AG04449 (cell line): ENCODE measurements around the gene LGR6.

Source experiments
- CTCF ChIA-PET: fragments of 350-600 bp; formaldehyde crosslinking; extraction: SDS; loops from one replicate; lab custom pipeline; 2021; ENCODE audit warnings: antibody characterized with exemption; lab: Yijun Ruan, JAX
- POLR2A ChIA-PET: fragments of 400-600, 350-600 bp; formaldehyde crosslinking; extraction: SDS; loops from one replicate; lab custom pipeline; 2020; ENCODE audit warnings: antibody characterized with exemption, inconsistent platforms; lab: Yijun Ruan, JAX
- DNase-seq: peaks from one replicate; pipeline ENCODE4 v3.0.0-alpha.2; 2010; ENCODE audit warnings: low read depth, low spot score
- H3K4me3 ChIP-seq: 2 replicates; pipeline ENCODE4 v1.5.1; 2011; ENCODE audit warnings: low read depth, mild to moderate bottlenecking, control low read depth, low read length
- CTCF ChIP-seq: IDR thresholded peaks from one replicate; pipeline ENCODE4 v1.5.1; 2011; ENCODE audit warnings: mild to moderate bottlenecking, moderate library complexity, low read length, control low read depth, inconsistent platforms; ENCODE audit not compliant: insufficient read depth; ENCODE audit errors: missing control alignments

The LGR6 gene

GRCh38 chr1:202310071-202310725, 116.6 kb downstream of the LGR6 start:
- no peak for DNase-seq
- POLR2A ChIA-PET = no interaction called here
- CTCF ChIA-PET = interaction anchor here (1.0 to 12.7 kb wide), 3 partner anchors 13 to 124 kb away, joined by 4 to 123 read pairs (median 34); partner anchors contain the start of gene LGR6
- TF ChIP-seq CTCF = no peak
- H3K4me3 ChIP-seq = no peak overlapping the region

- CTCF ChIA-PET = interaction anchor here (3.4 to 16.8 kb wide), 4 partner anchors 111 to 126 kb away, joined by 12 to 479 read pairs (median 78); partner anchors contain the start of gene LGR6
- DNase-seq = no peak
- H3K4me3 ChIP-seq = no peak overlapping the region
- no peak for TF ChIP-seq CTCF
- POLR2A ChIA-PET = no interaction called here
These were observed 117.1 kb downstream of the LGR6 start for GRCh38 chr1:202310746-202311145.

- POLR2A ChIA-PET = no interaction called here
- CTCF ChIA-PET = interaction anchor here (0.6 to 16.8 kb wide), 6 partner anchors 9 to 127 kb away, joined by 3 to 479 read pairs (median 66); partner anchors contain the start of gene LGR6
- no peak for DNase-seq
- no peak overlapping the region for H3K4me3 ChIP-seq
- TF ChIP-seq CTCF = no peak
These were observed 118.5 kb downstream of the LGR6 start for GRCh38 chr1:202311875-202312635.

- no peak for DNase-seq
- ChIA-PET POLR2A (no interaction called here), CTCF (interaction anchor here (0.7 to 16.8 kb wide), 30 partner anchors 11 to 404 kb away, joined by 3 to 479 read pairs (median 9); partner anchors contain the start of gene LGR6)
- H3K4me3 ChIP-seq = no peak overlapping the region
- peak; percentile 96 for TF ChIP-seq CTCF
These were observed 122.1 kb downstream of the LGR6 start for GRCh38 chr1:202315576-202316168.

- CTCF ChIA-PET = interaction anchor here (0.7 to 16.8 kb wide), 28 partner anchors 10 to 403 kb away, joined by 3 to 479 read pairs (median 8); partner anchors contain the start of gene LGR6
- no peak for TF ChIP-seq CTCF
- POLR2A ChIA-PET = no interaction called here
- no peak for DNase-seq
- H3K4me3 ChIP-seq = no peak overlapping the region
These were observed 122.6 kb downstream of the LGR6 start for GRCh38 chr1:202316186-202316585.
